B cell (primary cell): ENCODE data around the gene FBLN5.
"Not testable (repeated sequence)": the region's sequence is repeated elsewhere in the genome, so short reads cannot be mapped to it uniquely, and the experiment has no call there.

Experiments
- EZH2 ChIP-seq: IDR thresholded peaks from 2 replicates; pipeline ENCODE4 v1.6.1; 2012; ENCODE audit warnings: borderline replicate concordance, low read depth, mild to moderate bottlenecking, moderate library complexity, low read length; ENCODE audit not compliant: insufficient read depth, poor library complexity, severe bottlenecking
- TF ChIP-seq, protein P1 (sequence below): fragments of 200-600 bp; IDR thresholded peaks from one replicate; pipeline ENCODE4 v1.8.0; 2022; ENCODE audit warnings: antibody characterized with exemption, mild to moderate bottlenecking

DNA sequence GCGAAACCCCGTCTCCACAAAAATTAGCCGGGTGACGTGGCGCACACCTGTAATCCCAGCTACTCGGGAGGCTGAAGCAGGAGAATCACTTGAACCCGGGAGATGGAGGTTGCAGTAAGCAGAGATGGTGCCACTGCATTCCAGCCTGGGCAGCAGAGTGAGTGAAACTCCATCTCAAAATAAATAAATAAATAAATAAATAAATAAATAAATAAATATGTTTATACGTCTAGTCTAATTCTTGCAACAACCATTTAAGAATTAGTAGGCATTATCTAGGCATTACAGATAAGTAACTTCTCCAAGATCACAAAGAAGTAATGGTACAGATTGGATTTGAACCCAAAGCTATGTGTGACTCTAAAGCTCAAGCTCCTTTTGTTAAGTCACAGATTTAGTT, 102.4 kb downstream of the FBLN5 start:
- TF ChIP-seq, protein P1, sequence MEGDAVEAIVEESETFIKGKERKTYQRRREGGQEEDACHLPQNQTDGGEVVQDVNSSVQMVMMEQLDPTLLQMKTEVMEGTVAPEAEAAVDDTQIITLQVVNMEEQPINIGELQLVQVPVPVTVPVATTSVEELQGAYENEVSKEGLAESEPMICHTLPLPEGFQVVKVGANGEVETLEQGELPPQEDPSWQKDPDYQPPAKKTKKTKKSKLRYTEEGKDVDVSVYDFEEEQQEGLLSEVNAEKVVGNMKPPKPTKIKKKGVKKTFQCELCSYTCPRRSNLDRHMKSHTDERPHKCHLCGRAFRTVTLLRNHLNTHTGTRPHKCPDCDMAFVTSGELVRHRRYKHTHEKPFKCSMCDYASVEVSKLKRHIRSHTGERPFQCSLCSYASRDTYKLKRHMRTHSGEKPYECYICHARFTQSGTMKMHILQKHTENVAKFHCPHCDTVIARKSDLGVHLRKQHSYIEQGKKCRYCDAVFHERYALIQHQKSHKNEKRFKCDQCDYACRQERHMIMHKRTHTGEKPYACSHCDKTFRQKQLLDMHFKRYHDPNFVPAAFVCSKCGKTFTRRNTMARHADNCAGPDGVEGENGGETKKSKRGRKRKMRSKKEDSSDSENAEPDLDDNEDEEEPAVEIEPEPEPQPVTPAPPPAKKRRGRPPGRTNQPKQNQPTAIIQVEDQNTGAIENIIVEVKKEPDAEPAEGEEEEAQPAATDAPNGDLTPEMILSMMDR: not testable (repeated sequence)
- TF ChIP-seq EZH2: not testable (repeated sequence)
